Upper lobe of left lung (tissue), 4 donors: ENCODE results near the gene TCEA3.

Experiments used
- CTCF ChIP-seq, 6 experiments: fragments of 450-650 bp in 4 of 6; fragments of 200-600 bp in 2 of 6; sonication (generic) in 2 of 6; IDR thresholded peaks; one replicate each; pipeline ENCODE4 v1.5.1; 2016 to 2019; ENCODE audit warnings: antibody characterized with exemption in 6 of 6
- EP300 ChIP-seq, 4 donors: sonication (generic); formaldehyde crosslinking; IDR thresholded peaks; one replicate each; pipeline ENCODE4 v1.5.1; 2017; ENCODE audit warnings: antibody characterized with exemption in 4 of 4, control low read depth in 2 of 4
- POLR2A ChIP-seq, 4 donors: fragments of 450-650 bp; IDR thresholded peaks; one replicate each; pipeline ENCODE4 v1.5.1; 2016 to 2017; ENCODE audit warnings: antibody characterized with exemption in 4 of 4, mild to moderate bottlenecking in 2 of 4
- POLR2AphosphoS5 ChIP-seq, 2 donors: sonication (generic); formaldehyde crosslinking; IDR thresholded peaks; one replicate each; pipeline ENCODE4 v1.5.1; 2017; ENCODE audit warnings: antibody characterized with exemption in 2 of 2

DNA sequence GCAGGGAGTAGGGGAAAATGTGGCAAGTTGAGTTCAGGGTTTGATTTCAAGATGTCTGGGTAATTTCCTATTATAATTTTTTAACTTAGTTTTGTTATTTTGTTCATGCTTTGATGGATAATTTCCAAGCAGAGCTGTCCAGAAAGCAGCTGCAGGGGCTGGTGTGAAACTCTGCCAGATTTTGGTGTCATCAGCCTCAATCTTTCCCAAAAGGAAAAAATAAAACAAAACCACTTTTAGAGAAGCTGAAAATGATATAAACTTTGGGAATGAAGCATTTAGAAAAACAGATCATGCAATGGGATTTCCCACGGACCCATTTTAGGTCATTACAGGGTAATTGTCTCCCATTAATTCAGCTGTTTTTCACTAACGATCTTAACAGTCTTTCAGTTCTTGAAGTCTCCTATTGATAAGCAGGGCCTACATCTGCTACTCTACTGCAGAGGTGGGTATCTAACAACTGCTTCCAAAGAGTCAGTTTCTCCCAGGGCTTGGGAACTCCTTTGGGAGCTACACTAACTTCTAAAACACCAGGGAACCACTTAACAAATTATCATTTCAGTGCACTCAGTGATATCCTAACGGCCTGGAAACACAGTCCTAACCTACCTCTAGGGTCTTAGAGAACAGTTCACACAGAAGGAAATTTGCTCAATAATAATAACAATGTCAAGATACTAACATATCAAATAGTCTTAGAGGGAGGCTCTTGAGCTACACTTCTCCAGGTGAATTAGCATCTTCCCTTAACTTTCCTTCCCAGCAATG lies 67.2 kb downstream of the TCEA3 start:
- TF ChIP-seq CTCF (IDR thresholded peaks at IDR 0.05) (no peak), POLR2A (IDR thresholded peaks at IDR 0.05) (no peak), POLR2AphosphoS5 (IDR thresholded peaks at IDR 0.05) (no peak), EP300 (IDR thresholded peaks at IDR 0.05) (no peak)
